Activated CD4-positive, alpha-beta memory T cell treated with anti-CD3 and anti-CD28 coated beads, Interleukin-2, amount 10 ng/mL, durations not matched to agents 7 days and 5 days (primary cell): ENCODE measurements around the gene NTNG1. TPM values are rescaled to one million over a fixed set of nuclear protein-coding genes. Genes with fewer than 3 reads are reported as not detected.
A peak's percentile ranks its signal among the peaks of the same experiment; 100 is the strongest.
"Not testable (repeated sequence)": the region's sequence is repeated elsewhere in the genome, so short reads cannot be mapped to it uniquely, and the experiment has no call there.

Experiments used
- CTCF ChIA-PET: fragments of 350-600 bp; sonication (Branson Sonifier 250); formaldehyde crosslinking; loops from one replicate; lab custom pipeline; 2021; ENCODE audit warnings: antibody characterized with exemption, inconsistent platforms; lab: Charles Lee
- POLR2A ChIA-PET: fragments of 350-600 bp; sonication (Branson Sonifier 250); formaldehyde crosslinking; loops from one replicate; lab custom pipeline; 2021; ENCODE audit warnings: antibody characterized with exemption; lab: Charles Lee
- DNase-seq: peaks from one replicate; pipeline ENCODE4 v3.0.0-alpha.2; 2020
- H3K27ac Mint-ChIP-seq: one replicate; pipeline ENCODE4 v1.8.0; 2021; ENCODE audit warnings: mild to moderate bottlenecking, mixed read lengths
- H3K27me3 Mint-ChIP-seq: one replicate; pipeline ENCODE4 v1.8.0; 2021; ENCODE audit warnings: mixed read lengths
- H3K36me3 Mint-ChIP-seq: one replicate; pipeline ENCODE4 v1.8.0; 2021; ENCODE audit warnings: low read depth, mixed read lengths
- H3K4me1 Mint-ChIP-seq: one replicate; pipeline ENCODE4 v1.8.0; 2021; ENCODE audit warnings: mixed read lengths
- H3K4me3 Mint-ChIP-seq: one replicate; pipeline ENCODE4 v1.8.0; 2021; ENCODE audit warnings: mild to moderate bottlenecking, mixed read lengths
- H3K9me3 Mint-ChIP-seq: one replicate; pipeline ENCODE4 v1.8.0; 2021; ENCODE audit warnings: mixed read lengths
- total RNA-seq, 2 experiments: library from RNA; stranded (reverse); gene quantifications; one replicate each; pipeline ENCODE4 v1.2.3, GENCODE V29; 2021

Gene NTNG1
- not detected for total RNA-seq

GRCh38 chr1:107140703-107141490, at the start of gene NTNG1:
Gene NTNG1, plus strand, starts transcription at chr1:107141039.
- ChIA-PET CTCF (interaction anchor here (0.7 kb wide), 1 partner anchor 1001 kb away, joined by 4 read pairs; no protein-coding TSS in a partner anchor), POLR2A (interaction anchor here (1.4 kb wide), 1 partner anchor 84 kb away, joined by 4 read pairs; the partner anchor contains the start of gene PRMT6)
- H3K4me1 Mint-ChIP-seq: peaks cover 21% of the 10 kb centered on the region
- peaks cover 49% of the 10 kb centered on the region for H3K27me3 Mint-ChIP-seq
- no peak for DNase-seq
- H3K9me3 Mint-ChIP-seq: no peaks in the 10 kb centered on the region
- H3K36me3 Mint-ChIP-seq: no peaks in the 10 kb centered on the region
- H3K4me3 Mint-ChIP-seq: peak within 1 kb of the TSS; percentile 55
- no peak within 1 kb of the TSS for H3K27ac Mint-ChIP-seq

- no peak overlapping the region for H3K4me3 Mint-ChIP-seq
- H3K4me1 Mint-ChIP-seq: no peaks in the 10 kb centered on the region
- no peaks in the 10 kb centered on the region for H3K9me3 Mint-ChIP-seq
- no peak for DNase-seq
- ChIA-PET CTCF (no interaction called here), POLR2A (no interaction called here)
- no peaks in the 10 kb centered on the region for H3K36me3 Mint-ChIP-seq
- H3K27me3 Mint-ChIP-seq: no peaks in the 10 kb centered on the region
- H3K27ac Mint-ChIP-seq: no peak overlapping the region
Measured at GRCh38 chr1:107091418-107091817, 49.4 kb upstream of the NTNG1 start.

- CTCF ChIA-PET, POLR2A ChIA-PET, H3K36me3 Mint-ChIP-seq, H3K4me3 Mint-ChIP-seq, H3K9me3 Mint-ChIP-seq, H3K4me1 Mint-ChIP-seq, H3K27ac Mint-ChIP-seq, DNase-seq, H3K27me3 Mint-ChIP-seq: not testable (repeated sequence)
Measured at GRCh38 chr1:107093395-107093794, 47.4 kb upstream of the NTNG1 start.

- no peaks in the 10 kb centered on the region for H3K4me1 Mint-ChIP-seq
- no peak for DNase-seq
Measured at GRCh38 chr1:107095647-107096046, 45.2 kb upstream of the NTNG1 start.

GRCh38 chr1:107096690-107097089, 44.1 kb upstream of the NTNG1 start:
- no peaks in the 10 kb centered on the region for H3K4me1 Mint-ChIP-seq
- H3K4me3 Mint-ChIP-seq: no peak overlapping the region
- H3K36me3 Mint-ChIP-seq: no peaks in the 10 kb centered on the region
- H3K9me3 Mint-ChIP-seq: no peaks in the 10 kb centered on the region
- H3K27ac Mint-ChIP-seq: no peak overlapping the region
- DNase-seq: no peak
- CTCF ChIA-PET: no interaction called here
- no peaks in the 10 kb centered on the region for H3K27me3 Mint-ChIP-seq
- POLR2A ChIA-PET: no interaction called here

More at GRCh38 chr1:107095647-107096046, 45.2 kb upstream of the NTNG1 start:
- POLR2A ChIA-PET: no interaction called here
- Mint-ChIP-seq H3K36me3 (no peaks in the 10 kb centered on the region), H3K9me3 (no peaks in the 10 kb centered on the region), H3K27ac (no peak overlapping the region), H3K27me3 (no peaks in the 10 kb centered on the region), H3K4me3 (no peak overlapping the region)
- CTCF ChIA-PET: no interaction called here

GRCh38 chr1:107098961-107099360, 41.9 kb upstream of the NTNG1 start:
- H3K4me3 Mint-ChIP-seq: no peak overlapping the region
- H3K27ac Mint-ChIP-seq: no peak overlapping the region
- POLR2A ChIA-PET: no interaction called here
- H3K4me1 Mint-ChIP-seq: no peaks in the 10 kb centered on the region
- DNase-seq: no peak
- CTCF ChIA-PET: no interaction called here
- H3K27me3 Mint-ChIP-seq: no peaks in the 10 kb centered on the region
- H3K36me3 Mint-ChIP-seq: no peaks in the 10 kb centered on the region
- H3K9me3 Mint-ChIP-seq: no peaks in the 10 kb centered on the region

- Mint-ChIP-seq H3K27ac (no peak overlapping the region), H3K4me1 (no peaks in the 10 kb centered on the region), H3K9me3 (no peaks in the 10 kb centered on the region), H3K27me3 (no peaks in the 10 kb centered on the region), H3K36me3 (no peaks in the 10 kb centered on the region), H3K4me3 (no peak overlapping the region)
- CTCF ChIA-PET: no interaction called here
- POLR2A ChIA-PET: no interaction called here
- no peak for DNase-seq
Measured at GRCh38 chr1:107100331-107100984, 40.4 kb upstream of the NTNG1 start.

DNA sequence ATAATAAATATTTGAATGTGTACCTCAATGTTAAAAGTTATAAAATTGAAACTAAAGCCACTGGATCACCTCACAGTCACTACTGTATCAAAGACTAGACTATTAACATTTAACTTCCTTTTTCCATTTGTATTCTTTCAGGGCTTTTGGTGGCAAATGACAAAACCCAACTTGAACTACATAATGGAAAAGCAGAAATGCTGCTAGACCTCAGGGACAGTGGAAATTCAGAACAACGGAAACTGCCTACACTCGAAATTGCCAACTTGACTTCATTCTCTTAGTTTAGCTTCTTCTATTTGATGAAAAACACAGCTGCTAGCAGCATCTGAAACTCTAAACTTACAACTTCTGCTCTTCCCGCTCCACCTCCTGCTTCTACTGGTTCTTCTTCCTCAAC, 34.9 kb upstream of the NTNG1 start:
- POLR2A ChIA-PET: no interaction called here
- no peak for DNase-seq
- CTCF ChIA-PET: no interaction called here
- no peaks in the 10 kb centered on the region for H3K9me3 Mint-ChIP-seq
- no peaks in the 10 kb centered on the region for H3K36me3 Mint-ChIP-seq
- H3K27me3 Mint-ChIP-seq: no peaks in the 10 kb centered on the region
- H3K27ac Mint-ChIP-seq: no peak overlapping the region
- no peak overlapping the region for H3K4me3 Mint-ChIP-seq
- no peaks in the 10 kb centered on the region for H3K4me1 Mint-ChIP-seq

DNA sequence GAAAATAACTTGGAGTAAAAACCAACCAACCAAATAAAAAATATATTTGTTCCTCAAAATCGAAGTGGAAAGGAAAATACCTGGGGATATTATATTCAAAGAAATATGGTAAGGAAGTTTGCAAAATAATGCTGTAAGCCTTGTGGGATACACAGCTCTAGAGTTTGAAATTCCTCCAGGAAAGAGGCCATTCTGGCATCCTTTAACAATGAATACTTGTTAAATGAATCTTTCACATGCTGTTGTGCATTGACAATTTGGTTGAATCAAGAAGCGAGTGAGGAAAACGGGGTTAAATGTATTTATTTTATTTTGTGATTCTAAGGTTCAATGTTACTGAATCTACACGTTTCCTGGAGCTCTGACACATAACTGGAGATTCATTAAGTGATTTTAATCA, 30.5 kb upstream of the NTNG1 start:
- H3K27ac Mint-ChIP-seq: no peak overlapping the region

DNA sequence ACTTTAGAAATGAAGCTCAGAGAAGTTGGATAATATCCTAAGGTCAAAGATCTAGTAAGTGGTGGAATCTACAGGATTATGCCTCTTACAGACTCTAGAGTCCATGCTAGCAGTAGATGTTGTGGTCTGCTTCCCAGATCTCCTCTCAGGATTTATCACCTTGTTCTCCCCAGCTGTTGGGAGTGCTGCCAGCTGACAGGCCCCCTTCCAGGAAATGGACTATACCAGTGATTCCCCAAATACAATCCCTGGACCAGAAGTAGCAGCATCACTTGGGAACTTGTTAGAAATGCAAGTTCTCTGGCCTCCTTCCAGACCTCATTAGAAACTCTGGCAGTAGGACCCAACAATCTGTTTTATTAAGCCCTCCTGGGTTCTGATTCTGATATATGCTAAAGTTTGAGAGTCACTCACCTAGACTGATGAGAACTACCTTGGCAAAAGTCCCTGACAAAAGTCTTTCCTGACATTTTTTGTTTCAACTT, 24.5 kb upstream of the NTNG1 start:
- Mint-ChIP-seq H3K27ac (no peak overlapping the region), H3K27me3 (peaks cover 2% of the 10 kb centered on the region), H3K9me3 (no peaks in the 10 kb centered on the region), H3K4me3 (no peak overlapping the region), H3K36me3 (no peaks in the 10 kb centered on the region), H3K4me1 (no peaks in the 10 kb centered on the region)
- POLR2A ChIA-PET: no interaction called here
- CTCF ChIA-PET: no interaction called here
- no peak for DNase-seq

More for the DNA sequence above, 30.5 kb upstream of the NTNG1 start:
- H3K27me3 Mint-ChIP-seq: no peaks in the 10 kb centered on the region
- H3K4me1 Mint-ChIP-seq: no peaks in the 10 kb centered on the region
- DNase-seq: no peak
- no peaks in the 10 kb centered on the region for H3K9me3 Mint-ChIP-seq
- no peaks in the 10 kb centered on the region for H3K36me3 Mint-ChIP-seq
- POLR2A ChIA-PET: no interaction called here
- no peak overlapping the region for H3K4me3 Mint-ChIP-seq
- CTCF ChIA-PET: no interaction called here

DNA sequence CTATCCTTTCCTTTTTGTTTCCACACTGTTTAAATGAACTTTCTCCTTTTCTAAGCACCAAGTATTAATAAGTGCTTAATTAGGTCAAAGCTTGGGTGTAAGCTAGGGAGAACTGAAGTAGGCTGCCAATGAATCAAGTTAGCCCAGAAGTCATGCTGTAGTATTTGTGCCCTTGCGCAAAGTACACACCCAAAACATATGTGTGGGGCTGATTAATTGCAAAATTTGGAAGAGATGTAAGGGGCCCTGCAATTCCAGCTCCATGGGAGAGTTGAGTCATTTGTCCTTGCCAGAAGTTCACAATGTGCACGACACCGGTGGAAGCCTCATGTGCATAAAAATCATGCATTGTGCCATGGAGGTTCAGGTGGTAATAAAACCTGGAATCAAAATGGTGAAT, 18.6 kb upstream of the NTNG1 start:
- no peak overlapping the region for H3K27ac Mint-ChIP-seq
- no peak overlapping the region for H3K4me3 Mint-ChIP-seq
- no peaks in the 10 kb centered on the region for H3K9me3 Mint-ChIP-seq
- POLR2A ChIA-PET: no interaction called here
- no peaks in the 10 kb centered on the region for H3K4me1 Mint-ChIP-seq
- no peaks in the 10 kb centered on the region for H3K36me3 Mint-ChIP-seq
- CTCF ChIA-PET: no interaction called here
- H3K27me3 Mint-ChIP-seq: peaks cover 2% of the 10 kb centered on the region
- no peak for DNase-seq

DNA sequence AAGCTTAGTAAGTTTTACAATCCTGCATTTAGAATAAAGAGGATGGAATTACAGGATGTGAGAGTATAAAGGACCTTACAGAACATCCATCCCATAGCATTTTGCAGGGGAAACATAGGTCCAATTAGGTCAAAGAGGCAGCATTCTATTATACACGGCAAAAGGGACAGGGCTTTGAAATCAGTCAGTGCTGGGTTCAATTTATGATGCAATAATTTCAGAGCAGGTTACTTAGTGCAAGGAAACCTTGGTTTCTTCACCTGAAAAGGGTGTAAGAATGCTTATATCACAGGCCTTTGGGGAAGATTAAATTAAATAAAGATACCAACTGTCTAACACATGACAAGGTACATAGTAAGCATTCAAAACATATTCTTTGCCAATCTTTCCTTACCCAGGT, 17.1 kb upstream of the NTNG1 start:
- Mint-ChIP-seq H3K27ac (no peak overlapping the region), H3K9me3 (no peaks in the 10 kb centered on the region), H3K4me3 (no peak overlapping the region), H3K36me3 (no peaks in the 10 kb centered on the region), H3K27me3 (peaks cover 2% of the 10 kb centered on the region), H3K4me1 (no peaks in the 10 kb centered on the region)
- DNase-seq: no peak
- POLR2A ChIA-PET: no interaction called here
- CTCF ChIA-PET: no interaction called here

- H3K27ac Mint-ChIP-seq: no peak overlapping the region
Measured at GRCh38 chr1:107124694-107125093, 16.1 kb upstream of the NTNG1 start.

More at GRCh38 chr1:107124694-107125093, 16.1 kb upstream of the NTNG1 start:
- H3K4me3 Mint-ChIP-seq: no peak overlapping the region
- H3K9me3 Mint-ChIP-seq: no peaks in the 10 kb centered on the region
- peaks cover 1% of the 10 kb centered on the region for H3K27me3 Mint-ChIP-seq
- no peaks in the 10 kb centered on the region for H3K36me3 Mint-ChIP-seq
- ChIA-PET CTCF (no interaction called here), POLR2A (no interaction called here)
- no peaks in the 10 kb centered on the region for H3K4me1 Mint-ChIP-seq
- no peak for DNase-seq
